HG02840 (cell line): ENCODE measurements around the gene PPP1R27.

Experiments used
- ATAC-seq: cut with Tn5 transposase; IDR thresholded peaks from one replicate; pipeline ENCODE4 v1.9.1; 2021; ENCODE audit warnings: mild to moderate bottlenecking, moderate library complexity, moderate number of reproducible peaks; ENCODE audit not compliant: unreplicated experiment, low FRiP score

Gene PPP1R27, protein sequence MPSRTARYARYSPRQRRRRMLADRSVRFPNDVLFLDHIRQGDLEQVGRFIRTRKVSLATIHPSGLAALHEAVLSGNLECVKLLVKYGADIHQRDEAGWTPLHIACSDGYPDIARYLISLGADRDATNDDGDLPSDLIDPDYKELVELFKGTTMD

DNA sequence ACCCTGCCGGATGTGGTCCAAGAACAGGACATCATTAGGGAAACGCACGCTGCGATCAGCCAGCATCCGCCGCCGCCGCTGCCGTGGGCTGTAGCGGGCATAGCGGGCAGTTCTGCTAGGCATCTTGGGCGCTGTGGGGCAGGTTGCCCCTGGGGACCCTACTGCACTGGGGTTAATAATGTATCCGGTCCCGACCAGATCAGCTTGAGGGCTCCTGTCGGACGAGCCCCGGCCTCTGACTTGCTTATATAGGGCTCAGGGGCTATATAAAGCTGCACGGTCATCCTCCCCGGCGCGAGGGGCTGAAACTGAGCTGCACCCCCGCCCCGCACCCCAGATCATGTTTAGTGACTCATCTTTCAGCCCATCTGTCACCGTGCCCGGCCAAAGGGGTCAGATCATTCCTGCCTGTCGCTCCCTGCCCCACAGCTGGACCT lies at the start of gene PPP1R27:
PPP1R27 (minus strand) TSS at position 220 of the 437 bp plus-strand sequence; CDS start at position 123, 97 bp downstream.
- ATAC-seq = no peak

DNA sequence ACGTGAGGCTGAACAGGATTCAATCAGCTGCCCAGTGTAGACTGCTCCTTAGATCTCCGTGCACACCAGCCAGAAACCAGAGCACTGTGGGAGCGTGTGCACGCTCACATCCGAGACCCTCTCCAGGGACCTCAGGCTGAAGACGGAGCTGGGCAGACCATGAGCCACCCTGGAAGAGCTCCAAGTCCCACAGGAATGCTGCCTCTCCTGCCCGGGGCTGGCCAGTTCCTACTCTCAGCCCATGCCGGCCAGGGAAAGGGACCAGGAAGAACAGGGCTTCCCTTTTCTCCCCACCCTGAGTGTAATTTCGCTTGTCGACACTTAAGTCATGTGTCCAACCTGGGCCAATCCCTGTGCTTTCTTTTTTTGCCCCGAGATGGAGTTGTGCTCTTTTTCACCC lies 49.7 kb upstream of the PPP1R27 start:
- no peak for ATAC-seq

GRCh38 chr17:81879121-81879520 lies 44.3 kb upstream of the PPP1R27 start:
- ATAC-seq = no peak

- ATAC-seq = no peak
Measured at GRCh38 chr17:81878294-81878693, 43.4 kb upstream of the PPP1R27 start.

GRCh38 chr17:81877569-81877968 lies 42.7 kb upstream of the PPP1R27 start:
- no peak for ATAC-seq

DNA sequence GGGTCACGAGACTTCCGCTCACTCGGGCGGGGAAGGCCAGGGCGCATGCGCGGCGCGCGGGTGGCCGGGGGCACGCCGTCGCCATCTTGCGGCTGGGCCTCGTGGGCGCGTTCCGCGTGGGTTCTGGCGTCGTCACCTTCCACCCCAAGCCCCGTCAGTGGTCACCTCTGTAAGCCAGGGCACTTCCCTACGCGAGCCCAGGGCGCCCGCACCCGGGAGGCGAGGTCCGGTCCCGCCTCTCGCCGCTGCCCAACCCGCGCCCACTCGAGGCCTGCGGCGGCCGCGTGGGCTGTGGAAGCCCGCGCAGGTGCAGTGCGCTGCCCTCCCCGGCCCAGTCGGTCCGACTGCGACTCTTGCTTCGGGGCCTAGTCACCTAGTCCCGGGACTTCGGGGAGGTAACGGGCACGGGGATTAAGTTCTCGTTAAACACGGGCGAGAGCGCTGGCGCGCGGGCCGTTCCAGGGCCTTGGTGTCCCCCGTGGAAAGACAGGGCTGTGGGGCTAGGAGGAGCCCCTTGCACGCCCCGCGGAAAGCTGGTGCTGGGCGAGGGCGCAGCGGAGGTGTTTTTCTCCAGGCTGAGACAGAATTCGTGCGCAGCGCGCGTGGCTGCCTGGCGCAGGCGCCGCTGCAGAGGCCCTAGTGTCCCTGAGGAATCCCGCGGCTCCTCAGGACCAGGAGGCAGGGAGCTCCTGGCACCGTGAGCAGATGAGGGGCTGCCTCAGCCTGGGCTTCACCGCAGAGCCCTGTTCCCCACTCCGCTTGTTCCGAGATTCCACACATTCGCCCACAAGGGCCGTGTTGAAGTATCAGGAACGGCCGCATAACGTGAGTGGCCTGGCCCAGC lies 36.8 kb upstream of the PPP1R27 start:
- ATAC-seq = peak; percentile 62

GRCh38 chr17:81870981-81871386 lies 36.1 kb upstream of the PPP1R27 start, which contains the start of gene ARHGDIA:
TSS of gene ARHGDIA (minus strand) at chr17:81871337. CDS start at chr17:81869930, 1,407 bp downstream.
- ATAC-seq = peak; percentile 21

DNA sequence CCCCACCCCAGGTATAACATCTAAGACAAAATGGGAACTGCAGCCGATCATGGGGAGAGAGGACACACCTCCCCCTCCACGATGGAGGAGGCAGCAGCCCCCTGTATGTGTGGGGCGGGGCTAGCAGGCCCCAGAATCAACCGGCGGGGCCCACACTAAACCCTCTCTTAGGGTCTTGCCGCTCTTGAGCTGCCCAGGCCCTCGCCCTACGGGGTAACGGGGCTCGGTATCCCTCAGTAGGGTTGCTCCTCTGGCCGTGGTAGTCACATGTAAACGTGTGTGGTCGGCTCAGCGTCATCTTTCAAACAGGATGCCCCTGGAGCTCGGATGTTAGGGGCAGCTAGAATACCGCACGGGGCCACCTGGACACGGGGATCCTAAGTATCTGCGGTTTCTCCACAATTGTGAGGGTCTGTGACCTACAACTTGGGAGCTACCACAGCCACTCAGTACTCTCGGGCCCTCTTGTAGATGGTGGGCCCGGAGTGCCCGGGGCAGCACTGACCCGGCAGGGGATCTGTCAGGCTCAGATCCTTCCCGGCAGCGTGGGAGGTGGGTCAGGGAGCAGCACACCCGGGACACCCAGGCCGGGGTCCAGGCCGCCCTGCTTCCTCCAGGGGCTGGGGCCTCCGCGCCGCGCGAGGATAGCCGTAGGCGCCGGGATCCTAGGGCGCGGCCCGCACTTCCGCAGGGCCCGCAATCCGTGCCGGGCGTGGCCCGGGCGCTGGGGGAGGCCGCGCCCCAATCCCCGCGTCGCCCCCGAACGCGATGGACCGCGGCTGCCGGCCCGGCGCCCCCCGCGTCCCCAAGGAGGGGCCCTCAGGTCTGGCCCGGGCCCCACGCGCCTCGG lies 35.5 kb upstream of the PPP1R27 start:
- ATAC-seq = peak; percentile 12

- no peak for ATAC-seq
Measured at GRCh38 chr17:81869221-81870130, 34.6 kb upstream of the PPP1R27 start.

DNA sequence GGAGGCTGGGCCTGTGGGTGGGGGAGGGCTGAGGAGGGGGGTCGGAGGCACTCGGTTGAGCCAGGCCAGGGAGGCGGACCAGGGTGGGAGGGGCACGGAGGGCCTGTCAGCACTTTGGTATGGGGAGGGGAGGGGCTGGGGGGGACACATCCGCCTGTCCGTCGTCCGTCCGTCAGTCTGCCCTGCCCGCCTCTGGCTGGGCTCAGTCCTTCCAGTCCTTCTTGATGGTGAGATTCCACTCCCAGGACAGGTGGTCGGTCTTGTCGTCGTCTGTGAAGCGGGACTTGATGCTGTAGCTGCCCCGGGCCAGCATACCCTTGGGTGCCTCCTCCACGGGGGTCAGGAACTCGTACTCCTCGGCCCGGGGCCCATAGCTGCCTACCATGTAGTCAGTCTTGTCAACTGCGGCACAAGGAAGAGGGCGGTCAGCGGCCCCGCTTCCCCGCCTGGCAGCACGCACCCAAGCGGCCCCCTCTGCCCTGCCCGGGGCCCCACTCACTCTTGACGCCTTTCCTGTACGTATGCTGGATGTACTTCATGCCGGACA lies 33.9 kb upstream of the PPP1R27 start:
- no peak for ATAC-seq

DNA sequence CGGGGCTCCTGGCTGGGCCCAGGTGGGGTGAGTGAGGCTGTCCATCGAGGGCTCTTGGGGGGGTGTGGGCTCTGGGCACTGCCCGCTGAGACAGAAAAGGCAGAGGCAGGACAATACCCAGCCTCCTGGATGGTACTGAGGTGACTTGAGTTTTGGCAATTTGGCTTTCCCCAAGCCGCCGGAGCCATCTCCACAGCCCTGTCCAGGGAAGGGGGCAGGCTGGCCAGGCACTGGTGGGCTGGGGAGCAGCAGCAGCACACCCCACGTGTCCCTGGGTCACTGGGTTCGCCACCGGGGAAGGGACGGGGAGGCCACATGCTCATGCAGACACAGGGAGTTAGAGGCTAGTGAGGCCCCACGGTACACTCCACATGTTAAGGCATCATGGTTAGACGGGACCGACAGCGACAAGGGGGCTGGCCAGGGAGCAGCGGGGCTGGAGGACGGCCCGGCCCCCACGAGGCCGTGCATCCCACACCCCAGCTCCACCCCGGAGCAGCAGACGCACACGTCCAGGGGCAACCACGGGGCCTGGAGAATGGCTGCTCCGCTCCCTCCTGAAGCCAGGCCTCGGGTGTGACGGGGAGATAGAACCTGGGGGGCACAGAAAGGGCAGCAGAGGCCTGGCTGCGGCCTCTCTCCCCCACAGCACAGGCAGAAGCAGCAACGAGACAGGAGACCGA lies 33.3 kb upstream of the PPP1R27 start:
- ATAC-seq = no peak

DNA sequence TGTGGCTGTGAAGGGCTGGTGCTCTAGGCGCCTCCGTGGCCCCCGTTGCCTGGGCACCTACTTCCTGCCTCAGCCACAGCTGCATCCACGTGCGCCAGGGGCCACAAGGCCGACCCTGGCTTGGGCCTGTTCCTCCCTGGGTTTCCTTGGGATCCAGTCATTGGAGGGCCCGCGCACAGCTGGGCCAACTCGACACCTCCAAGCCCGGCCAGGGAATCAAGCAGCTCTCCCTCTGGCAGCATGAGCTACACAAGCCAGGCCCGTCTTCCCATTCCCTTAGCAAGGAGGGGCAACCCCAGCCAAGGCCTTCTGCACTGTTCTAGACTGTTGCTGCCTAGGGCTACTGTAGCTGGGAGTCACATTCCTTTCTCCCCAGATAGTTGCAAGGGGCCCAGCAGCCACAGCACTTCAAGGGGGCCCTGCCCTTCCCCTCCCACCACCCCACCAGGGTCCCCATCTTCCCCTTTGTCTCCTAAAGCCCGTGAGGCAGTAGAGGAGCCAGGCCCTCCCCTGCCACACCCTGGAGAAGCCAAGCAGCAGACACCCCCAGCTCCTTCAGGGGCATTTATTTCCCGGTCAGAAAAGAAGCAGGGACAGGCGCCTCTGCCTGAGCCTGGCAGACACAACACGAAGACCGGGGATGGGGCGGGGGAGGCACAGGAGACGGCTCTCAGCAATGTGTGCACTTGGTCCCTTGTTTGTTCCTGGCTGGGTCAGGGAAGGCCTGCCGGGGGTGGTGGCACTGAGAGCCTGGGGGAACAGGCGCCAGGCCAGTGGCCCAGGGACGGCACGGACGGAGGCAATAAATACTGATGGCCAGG lies 32.5 kb upstream of the PPP1R27 start:
- no peak for ATAC-seq

DNA sequence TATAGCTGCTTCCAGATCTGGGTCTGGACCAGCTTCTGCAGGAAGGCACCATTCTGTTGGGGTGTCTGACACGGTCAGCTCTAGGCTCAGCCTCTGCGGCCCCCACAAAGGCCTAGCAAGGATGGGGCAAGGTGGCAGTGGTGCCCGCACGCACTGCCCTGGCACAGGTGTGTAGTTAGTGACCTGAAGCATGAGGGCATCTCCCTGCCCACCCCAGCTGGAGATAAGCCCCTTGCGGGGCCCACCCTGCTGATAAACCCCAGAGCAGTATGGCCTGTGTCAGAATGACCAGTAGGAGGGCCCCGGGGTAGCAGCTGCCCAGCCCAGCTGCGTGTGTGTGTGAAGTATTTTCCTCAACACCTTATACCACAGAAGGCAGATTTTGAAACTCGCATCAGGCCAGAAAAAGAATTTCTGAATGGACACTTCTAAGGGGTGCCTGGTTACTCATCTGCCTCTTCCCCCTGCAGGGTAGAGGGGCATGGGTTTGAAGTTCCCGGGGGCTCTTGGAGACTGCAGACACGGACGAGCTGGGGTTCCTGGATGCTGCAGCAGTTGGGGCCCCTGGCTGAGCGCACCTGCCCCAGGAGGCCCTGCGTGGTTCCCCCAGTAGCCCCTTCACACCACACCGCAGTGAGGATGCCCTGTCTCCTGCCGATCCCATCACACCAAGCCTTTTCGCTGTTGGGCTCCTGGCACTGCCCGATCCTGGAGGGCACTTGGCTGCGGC lies 31.8 kb upstream of the PPP1R27 start:
- ATAC-seq = no peak

GRCh38 chr17:81865733-81866439 lies 31.0 kb upstream of the PPP1R27 start:
- no peak for ATAC-seq

GRCh38 chr17:81865358-81865732 lies 30.5 kb upstream of the PPP1R27 start:
- no peak for ATAC-seq

GRCh38 chr17:81863833-81864768 lies 29.3 kb upstream of the PPP1R27 start:
- ATAC-seq = no peak
